WI38 (cell line): Measurements from ENCODE around the gene ERBB4.

ENCODE experiments used
- H3K4me3 ChIP-seq: 2 replicates; pipeline ENCODE4 v1.5.1; 2011; ENCODE audit warnings: low read depth, mild to moderate bottlenecking, control low read depth, low read length
- TF ChIP-seq, protein P1 (sequence below): IDR thresholded peaks from 2 replicates; pipeline ENCODE4 v1.5.1; 2012; ENCODE audit warnings: low read depth, mild to moderate bottlenecking, control low read depth, low read length

Gene ERBB4

DNA sequence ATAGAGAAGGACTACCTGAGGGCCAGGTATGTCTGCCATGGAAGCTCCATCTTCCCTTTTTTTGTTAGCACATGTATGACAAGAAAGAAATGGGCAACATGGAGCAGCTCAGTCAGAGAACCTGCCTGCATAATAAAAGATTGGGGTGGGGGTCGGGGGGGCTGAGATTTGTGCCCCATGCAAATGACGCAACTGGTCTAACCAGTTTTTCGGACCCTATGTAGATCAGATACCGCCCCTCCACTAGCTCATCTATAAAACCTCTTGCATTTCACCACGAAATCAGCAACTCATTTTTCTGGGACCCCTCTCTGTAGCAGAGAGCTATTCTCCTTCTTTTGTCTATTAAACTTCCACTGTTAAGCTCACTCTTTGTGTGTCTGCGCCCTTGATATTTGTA, 657.2 kb downstream of the ERBB4 start:
- H3K4me3 ChIP-seq, result no peak overlapping the region
- TF ChIP-seq, protein P1, sequence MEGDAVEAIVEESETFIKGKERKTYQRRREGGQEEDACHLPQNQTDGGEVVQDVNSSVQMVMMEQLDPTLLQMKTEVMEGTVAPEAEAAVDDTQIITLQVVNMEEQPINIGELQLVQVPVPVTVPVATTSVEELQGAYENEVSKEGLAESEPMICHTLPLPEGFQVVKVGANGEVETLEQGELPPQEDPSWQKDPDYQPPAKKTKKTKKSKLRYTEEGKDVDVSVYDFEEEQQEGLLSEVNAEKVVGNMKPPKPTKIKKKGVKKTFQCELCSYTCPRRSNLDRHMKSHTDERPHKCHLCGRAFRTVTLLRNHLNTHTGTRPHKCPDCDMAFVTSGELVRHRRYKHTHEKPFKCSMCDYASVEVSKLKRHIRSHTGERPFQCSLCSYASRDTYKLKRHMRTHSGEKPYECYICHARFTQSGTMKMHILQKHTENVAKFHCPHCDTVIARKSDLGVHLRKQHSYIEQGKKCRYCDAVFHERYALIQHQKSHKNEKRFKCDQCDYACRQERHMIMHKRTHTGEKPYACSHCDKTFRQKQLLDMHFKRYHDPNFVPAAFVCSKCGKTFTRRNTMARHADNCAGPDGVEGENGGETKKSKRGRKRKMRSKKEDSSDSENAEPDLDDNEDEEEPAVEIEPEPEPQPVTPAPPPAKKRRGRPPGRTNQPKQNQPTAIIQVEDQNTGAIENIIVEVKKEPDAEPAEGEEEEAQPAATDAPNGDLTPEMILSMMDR, result no peak

DNA sequence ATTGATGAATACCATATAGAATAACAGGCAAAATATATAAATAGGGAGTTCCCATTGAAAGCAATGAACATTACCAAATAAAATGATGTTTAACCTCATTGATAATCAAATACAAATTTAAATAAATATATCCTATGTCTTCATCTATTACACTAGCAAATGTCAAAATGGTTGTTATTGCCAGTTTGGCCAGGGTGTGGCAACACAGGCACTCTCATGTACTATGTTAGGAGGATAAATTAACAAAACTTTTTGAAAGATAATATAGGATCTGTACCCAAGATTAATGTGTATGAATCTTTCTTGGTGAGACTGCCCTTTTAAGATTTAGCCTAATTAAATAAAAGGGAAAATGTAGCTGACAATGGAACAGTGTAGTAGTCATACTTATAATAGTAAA, 659.3 kb downstream of the ERBB4 start:
- no peak overlapping the region for H3K4me3 ChIP-seq
- TF ChIP-seq, protein P1, result no peak

DNA sequence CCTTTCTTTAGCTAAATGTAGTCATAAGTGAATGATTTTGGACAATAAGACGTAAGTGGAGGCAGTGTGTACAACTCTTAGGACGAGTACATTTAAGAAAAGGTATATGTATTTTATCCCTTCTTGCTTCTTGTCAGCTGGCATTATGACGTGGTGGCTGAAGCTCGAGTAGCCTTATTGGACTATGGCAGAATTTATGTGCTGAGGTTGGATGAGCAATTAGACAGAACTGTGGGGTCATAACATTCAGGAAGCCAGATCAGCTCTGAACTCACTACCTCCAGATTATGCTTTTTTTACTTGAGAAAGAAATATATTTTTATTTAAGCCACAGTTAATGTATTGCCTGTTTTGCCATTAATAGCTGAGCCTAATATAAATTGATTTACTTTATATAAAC, 661.5 kb downstream of the ERBB4 start:
- TF ChIP-seq, protein P1, result no peak
- H3K4me3 ChIP-seq, result no peak overlapping the region

DNA sequence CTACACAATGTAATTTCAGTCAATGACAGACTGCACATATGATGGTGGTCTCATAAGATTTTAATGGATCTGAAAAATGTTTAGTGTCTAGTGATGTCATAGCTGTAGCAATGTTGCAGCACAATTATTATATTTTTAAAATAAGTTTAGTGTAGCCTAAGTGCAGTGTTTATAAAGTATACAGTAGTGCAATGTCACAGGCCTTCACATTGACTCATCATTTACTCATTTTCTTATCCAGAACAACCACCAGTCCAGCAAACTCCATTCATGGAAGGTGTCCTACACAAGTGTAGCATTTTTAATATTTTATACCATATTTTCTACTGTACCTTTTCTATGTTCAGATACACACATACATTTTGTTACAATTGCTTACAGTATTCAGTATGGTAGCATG, 663.1 kb downstream of the ERBB4 start:
- H3K4me3 ChIP-seq, result no peak overlapping the region
- TF ChIP-seq, protein P1, result no peak

DNA sequence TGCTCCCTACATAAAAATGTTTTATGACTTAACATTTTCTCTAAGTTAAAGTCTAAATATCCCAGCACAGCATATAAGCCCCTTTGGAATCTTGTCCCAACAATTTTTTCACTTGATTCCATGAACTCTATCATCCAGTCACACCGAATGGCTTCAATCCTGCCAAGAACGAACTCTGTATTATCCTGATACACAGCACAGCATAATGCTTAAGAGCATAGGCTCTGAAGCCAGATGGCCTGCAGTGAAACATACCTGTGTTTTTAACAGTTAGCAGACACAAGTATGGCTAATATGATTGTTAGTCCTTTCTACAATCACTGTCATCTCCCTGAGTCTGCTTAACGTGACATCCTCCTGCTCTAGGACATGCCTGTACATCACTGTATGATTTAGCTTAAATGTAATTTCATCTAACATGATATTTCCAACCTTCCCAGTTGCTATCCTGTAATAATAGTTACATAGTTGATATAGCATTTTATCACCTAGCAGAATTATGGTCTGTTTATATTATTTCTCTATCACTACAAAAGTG, 669.5 kb downstream of the ERBB4 start:
- TF ChIP-seq, protein P1, result no peak
- no peak overlapping the region for H3K4me3 ChIP-seq

DNA sequence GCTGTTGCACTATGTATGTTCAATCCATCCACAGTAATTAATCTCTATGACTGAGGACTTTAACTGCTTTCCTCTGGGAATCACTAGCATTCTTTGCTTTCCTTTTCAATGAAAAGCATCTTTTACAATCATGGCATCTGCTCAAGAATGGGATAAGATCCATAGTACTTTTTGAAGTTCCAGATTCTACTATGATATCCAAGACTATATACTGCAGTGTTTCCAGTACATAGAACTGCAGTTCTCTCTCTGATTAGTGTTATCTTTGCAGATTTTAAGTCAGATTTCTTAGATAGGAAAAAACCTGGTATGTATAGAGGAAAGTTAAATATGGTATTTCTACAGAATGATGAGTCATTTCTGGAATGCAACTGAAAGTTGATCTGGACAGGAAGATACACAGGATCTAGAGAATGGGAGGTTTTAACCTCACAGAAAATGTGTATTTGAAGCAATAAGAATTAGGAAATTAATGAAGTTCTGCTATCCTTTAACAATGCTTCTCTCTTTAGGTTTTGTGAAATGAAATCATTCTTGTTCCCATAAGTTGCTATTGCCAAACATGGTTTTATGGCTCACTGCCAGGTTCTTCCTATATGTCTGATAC, 670.7 kb downstream of the ERBB4 start:
- H3K4me3 ChIP-seq, result no peak overlapping the region
- TF ChIP-seq, protein P1, result no peak

DNA sequence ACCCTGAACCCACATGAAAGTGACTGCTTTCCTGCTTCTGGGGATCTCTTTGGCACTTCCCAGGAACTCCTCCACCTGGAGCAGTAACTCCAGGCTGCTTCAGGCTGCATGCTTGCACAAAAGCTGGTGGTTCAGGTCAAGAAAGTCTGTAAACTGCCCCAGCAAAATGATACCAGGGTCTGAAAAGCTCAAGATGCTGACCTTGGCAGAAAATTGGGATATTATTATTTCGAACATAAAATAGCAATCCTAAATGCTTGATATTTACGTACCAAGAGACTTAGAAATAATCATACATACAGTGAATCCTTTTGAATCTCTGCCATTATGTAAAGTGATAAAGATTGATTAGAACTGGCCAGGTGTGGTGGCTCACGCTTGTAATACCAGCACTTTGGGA, 674.3 kb downstream of the ERBB4 start:
- TF ChIP-seq, protein P1, result no peak
- no peak overlapping the region for H3K4me3 ChIP-seq
